Peyer's patch (tissue), 4 donors: ENCODE measurements around the gene GON4L. TPM values are rescaled to one million over a fixed set of nuclear protein-coding genes. Genes with fewer than 3 reads are reported as not detected.
"Not testable (repeated sequence)": the region's sequence is repeated elsewhere in the genome, so short reads cannot be mapped to it uniquely, and the experiment has no call there.

ENCODE experiments used
- DNase-seq, 3 donors: peaks; one replicate each; pipeline ENCODE4 v3.0.0-alpha.2; 2017 to 2019
- H3K27ac ChIP-seq, 4 donors: fragments of 200-600 bp; sonication (generic); one replicate each; pipeline ENCODE4 v1.5.1; 2016 to 2019
- H3K27me3 ChIP-seq, 2 donors: fragments of 200-600 bp; sonication (generic); one replicate each; pipeline ENCODE4 v1.5.1; 2019
- H3K36me3 ChIP-seq, 3 donors: fragments of 200-600 bp; sonication (generic); one replicate each; pipeline ENCODE4 v1.5.1; 2016 to 2019
- H3K4me1 ChIP-seq, 4 donors: fragments of 200-600 bp; sonication (generic); one replicate each; pipeline ENCODE4 v1.5.1; 2016 to 2019
- H3K4me3 ChIP-seq, 4 donors: fragments of 200-600 bp; sonication (generic); 1 replicate in 3 of 4; 2 replicates in 1 of 4; pipeline ENCODE4 v1.5.1; 2016 to 2019; ENCODE audit warnings: mild to moderate bottlenecking in 1 of 4
- H3K9me3 ChIP-seq, 4 donors: fragments of 200-600 bp; sonication (generic); one replicate each; pipeline ENCODE4 v1.5.1; 2016 to 2019; ENCODE audit warnings: mild to moderate bottlenecking in 1 of 4
- POLR2A ChIP-seq, 2 donors: fragments of 450-650 bp; IDR thresholded peaks; one replicate each; pipeline ENCODE4 v1.5.1; 2017; ENCODE audit warnings: antibody characterized with exemption in 2 of 2, mild to moderate bottlenecking in 2 of 2, moderate library complexity in 2 of 2
- total RNA-seq, 4 donors: library from RNA; depleted of rRNA; stranded (reverse); fragments of >200 nt; gene quantifications; one replicate each; pipeline ENCODE4 v1.1.0, GENCODE V29; 2016
- TF ChIP-seq, protein P1 (sequence below), 6 experiments: fragments of 450-650 bp in 4 of 6; fragments of 200-600 bp in 2 of 6; sonication (generic) in 1 of 6; IDR thresholded peaks; one replicate each; pipeline ENCODE4 v1.5.1; 2017 to 2019; ENCODE audit warnings: antibody characterized with exemption in 6 of 6, mild to moderate bottlenecking in 3 of 6, moderate library complexity in 1 of 6

The GON4L gene
- total RNA-seq, 4 donors from 2014 or later, result 54.1 to 153 (median 71.8) TPM

DNA sequence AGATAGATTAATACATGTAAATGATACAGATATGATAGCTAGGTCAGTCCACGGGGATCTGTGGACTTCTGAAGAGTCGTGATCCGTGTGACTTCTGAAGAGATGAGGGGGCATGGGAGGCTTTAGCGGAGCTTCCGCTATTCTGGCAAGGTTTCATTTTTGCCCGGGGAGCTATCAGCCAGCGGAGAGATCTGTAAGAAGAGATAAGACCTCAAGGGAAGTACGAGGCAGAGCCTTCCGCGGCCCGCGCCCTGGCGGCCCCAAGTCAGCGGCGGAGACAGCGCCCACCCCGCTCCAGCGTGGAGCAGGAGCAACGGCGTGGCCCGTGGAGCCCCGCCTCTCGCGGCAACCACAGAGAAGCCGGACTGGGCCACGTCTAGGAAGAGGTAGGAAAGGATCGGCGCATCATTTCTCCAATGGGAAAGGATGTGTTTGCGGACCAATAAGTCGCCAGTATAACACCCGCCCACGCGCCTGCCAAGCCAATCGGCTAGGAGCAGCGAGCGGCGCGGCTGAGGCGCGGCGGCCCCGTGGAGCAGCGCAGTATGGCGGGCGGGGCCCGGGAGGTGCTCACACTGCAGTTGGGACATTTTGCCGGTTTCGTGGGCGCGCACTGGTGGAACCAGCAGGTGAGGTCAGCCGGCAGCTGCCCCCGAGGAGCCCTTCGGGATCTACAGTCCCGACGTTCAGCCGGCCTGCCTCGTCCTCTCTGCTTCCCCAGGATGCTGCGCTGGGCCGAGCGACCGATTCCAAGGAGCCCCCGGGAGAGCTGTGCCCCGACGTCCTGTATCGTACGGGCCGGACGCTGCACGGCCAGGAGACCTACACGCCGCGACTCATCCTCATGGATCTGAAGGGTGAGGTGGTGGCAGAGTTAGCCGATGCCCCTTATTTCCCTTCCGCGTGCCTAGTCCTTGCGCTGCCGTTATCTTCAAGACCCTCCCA lies 111.5 kb downstream of the GON4L start:
- TF ChIP-seq, protein P1, sequence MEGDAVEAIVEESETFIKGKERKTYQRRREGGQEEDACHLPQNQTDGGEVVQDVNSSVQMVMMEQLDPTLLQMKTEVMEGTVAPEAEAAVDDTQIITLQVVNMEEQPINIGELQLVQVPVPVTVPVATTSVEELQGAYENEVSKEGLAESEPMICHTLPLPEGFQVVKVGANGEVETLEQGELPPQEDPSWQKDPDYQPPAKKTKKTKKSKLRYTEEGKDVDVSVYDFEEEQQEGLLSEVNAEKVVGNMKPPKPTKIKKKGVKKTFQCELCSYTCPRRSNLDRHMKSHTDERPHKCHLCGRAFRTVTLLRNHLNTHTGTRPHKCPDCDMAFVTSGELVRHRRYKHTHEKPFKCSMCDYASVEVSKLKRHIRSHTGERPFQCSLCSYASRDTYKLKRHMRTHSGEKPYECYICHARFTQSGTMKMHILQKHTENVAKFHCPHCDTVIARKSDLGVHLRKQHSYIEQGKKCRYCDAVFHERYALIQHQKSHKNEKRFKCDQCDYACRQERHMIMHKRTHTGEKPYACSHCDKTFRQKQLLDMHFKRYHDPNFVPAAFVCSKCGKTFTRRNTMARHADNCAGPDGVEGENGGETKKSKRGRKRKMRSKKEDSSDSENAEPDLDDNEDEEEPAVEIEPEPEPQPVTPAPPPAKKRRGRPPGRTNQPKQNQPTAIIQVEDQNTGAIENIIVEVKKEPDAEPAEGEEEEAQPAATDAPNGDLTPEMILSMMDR (IDR thresholded peaks at IDR 0.05), result peak in 2 of 6 experiments; percentile 3 to 14
- TF ChIP-seq POLR2A (IDR thresholded peaks at IDR 0.05), result peak; percentile 35 to 43
- H3K4me3 ChIP-seq, result peak overlapping the region; percentile 47 to 81 (median 62)
- not testable (repeated sequence) for H3K4me1 ChIP-seq, H3K36me3 ChIP-seq, H3K27me3 ChIP-seq, H3K9me3 ChIP-seq
- peak; percentile 92 to 98 (median 95) for DNase-seq
- H3K27ac ChIP-seq, result peak overlapping the region; percentile 55 to 86 (median 69)

DNA sequence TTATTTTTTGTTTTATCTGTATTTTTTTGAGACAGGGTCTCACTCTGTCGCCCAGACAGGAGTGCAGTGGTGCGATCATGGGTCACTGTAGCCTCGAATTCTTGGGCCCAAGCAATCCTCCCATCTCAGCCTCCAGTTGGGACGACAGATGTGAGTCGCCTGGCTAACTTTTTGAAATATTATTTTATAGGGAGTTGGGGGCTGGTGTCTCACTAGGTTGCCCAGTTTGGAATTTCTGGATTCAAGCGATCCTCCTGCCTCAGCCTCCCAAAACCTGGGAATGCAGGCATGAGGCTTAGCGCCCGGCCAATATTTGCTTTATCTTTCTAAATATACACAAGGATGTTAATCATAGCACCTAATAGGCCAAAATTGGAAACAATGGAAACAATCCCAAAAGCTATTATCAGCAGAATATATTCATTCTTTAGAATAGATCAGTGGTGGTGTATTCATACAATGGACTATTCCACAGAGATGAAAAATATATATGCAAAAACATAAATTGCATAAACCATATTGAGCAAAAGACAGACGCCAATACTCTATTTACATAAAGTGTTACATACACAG lies 112.2 kb downstream of the GON4L start:
- no peaks in the 10 kb centered on the region for H3K9me3 ChIP-seq
- TF ChIP-seq POLR2A (IDR thresholded peaks at IDR 0.05), result no peak
- TF ChIP-seq, protein P1 (IDR thresholded peaks at IDR 0.05), result no peak
- peak in 1 of 3 donors; percentile 34 for DNase-seq
- H3K27ac ChIP-seq, result peak overlapping the region; percentile 55 to 86 (median 69)
- no peaks in the 10 kb centered on the region for H3K27me3 ChIP-seq
- no peaks in the 10 kb centered on the region for H3K36me3 ChIP-seq
- H3K4me1 ChIP-seq, result peaks cover 0 to 5% (median 0%) of the 10 kb centered on the region in 4 donors
- peak overlapping the region; percentile 47 to 81 (median 62) for H3K4me3 ChIP-seq

DNA sequence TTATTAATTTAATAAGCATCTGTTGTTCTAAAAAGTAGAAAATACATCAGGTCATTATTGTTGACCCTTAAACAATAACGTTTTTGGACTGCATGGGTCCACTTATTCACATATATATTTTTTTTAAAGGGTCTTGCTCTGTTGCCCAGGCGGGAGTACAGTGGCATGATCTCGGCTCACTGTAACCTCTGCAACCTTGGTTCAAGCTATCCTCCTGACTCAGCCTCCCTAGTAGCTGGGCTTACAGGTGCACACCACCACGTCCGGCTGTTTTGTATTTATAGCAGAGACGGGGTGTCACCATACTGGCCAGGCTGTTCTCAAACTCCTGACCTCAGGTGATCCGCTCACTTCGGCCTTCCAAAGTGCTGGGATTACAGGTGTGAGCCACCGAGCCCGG lies 115.1 kb downstream of the GON4L start:
- TF ChIP-seq, protein P1 (IDR thresholded peaks at IDR 0.05), result no peak
- no peak for TF ChIP-seq POLR2A (IDR thresholded peaks at IDR 0.05)
- peaks cover 0 to 5% (median 0%) of the 10 kb centered on the region in 4 donors for H3K4me1 ChIP-seq
- no peak overlapping the region for H3K27ac ChIP-seq
- no peak overlapping the region for H3K4me3 ChIP-seq
- DNase-seq, result peak in 1 of 3 donors; percentile 21
- no peaks in the 10 kb centered on the region for H3K9me3 ChIP-seq
- no peaks in the 10 kb centered on the region for H3K27me3 ChIP-seq
- H3K36me3 ChIP-seq, result peaks cover 0 to 24% (median 0%) of the 10 kb centered on the region in 3 donors

DNA sequence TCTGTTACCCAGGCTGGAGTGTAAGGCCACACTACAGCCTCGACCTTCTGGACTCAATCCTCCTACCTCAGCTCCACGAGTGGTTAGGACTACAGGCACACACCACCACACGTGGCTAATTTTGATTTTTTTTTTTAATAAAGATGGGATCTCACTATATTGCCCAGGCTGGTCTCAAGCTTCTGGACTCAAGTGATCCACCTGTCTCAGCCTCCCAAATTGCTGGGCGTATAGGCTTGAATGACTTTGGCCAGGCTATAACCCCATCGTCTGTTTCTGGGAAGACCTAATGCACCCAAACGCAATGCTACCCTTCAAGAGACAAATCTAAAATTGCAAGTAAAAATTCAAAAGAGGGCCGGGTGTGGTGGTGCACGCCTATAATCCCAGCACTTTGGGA lies 116.0 kb downstream of the GON4L start:
- TF ChIP-seq POLR2A (IDR thresholded peaks at IDR 0.05), result no peak
- Histone ChIP-seq H3K27ac (no peak overlapping the region), H3K4me1 (peaks cover 0 to 5% (median 0%) of the 10 kb centered on the region in 4 donors), H3K9me3 (no peaks in the 10 kb centered on the region), H3K36me3 (peaks cover 0 to 33% (median 0%) of the 10 kb centered on the region in 3 donors), H3K4me3 (no peak overlapping the region), H3K27me3 (no peaks in the 10 kb centered on the region)
- DNase-seq, result peak in 1 of 3 donors; percentile 19

DNA sequence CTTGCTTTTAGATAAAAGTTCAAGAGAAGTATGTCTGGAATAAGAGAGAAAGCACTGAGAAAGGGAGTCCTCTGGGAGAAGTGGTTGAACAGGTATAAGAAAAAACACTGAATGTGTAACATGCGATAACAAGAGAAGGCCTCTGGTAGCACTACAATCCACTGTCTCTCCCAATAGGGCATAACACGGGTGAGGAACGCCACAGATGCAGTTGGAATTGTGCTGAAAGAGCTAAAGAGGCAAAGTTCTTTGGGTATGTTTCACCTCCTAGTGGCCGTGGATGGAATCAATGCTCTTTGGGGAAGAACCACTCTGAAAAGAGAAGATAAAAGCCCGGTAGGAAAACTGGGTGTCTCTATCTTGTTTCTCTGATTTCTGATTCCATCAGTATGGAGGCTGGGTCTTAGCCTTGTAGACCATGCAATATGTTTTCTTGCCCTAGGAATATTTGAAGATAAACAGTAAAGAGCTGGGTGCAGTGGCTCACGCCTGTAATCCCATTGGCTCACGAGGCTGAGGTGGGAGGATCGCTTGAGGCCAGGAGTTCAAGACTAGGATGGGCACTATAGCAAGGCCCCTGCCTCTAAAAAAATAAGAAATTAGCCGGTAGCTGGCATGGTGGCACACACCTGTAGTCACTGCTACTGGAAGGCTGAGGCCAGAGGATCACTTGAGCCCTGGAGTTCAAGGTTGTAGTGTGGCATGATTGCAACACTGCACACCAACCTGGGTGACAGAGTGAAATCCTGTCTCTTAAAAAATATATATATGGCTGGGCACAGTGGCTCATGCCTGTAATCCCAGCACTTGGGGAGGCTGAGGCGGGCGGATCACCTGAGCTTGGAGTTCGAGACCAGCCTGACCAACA lies 127.7 kb downstream of the GON4L start:
- H3K4me3 ChIP-seq, result no peak overlapping the region
- no peak overlapping the region for H3K27ac ChIP-seq
- peak in 2 of 3 donors; percentile 30 to 62 for DNase-seq
- H3K36me3 ChIP-seq, result peaks cover 0 to 50% (median 0%) of the 10 kb centered on the region in 3 donors
- TF ChIP-seq, protein P1 (IDR thresholded peaks at IDR 0.05), result peak; percentile 17 to 67 (median 57)
- TF ChIP-seq POLR2A (IDR thresholded peaks at IDR 0.05), result no peak
- H3K27me3 ChIP-seq, result no peaks in the 10 kb centered on the region
- H3K4me1 ChIP-seq, result no peaks in the 10 kb centered on the region
- no peaks in the 10 kb centered on the region for H3K9me3 ChIP-seq
